ENCODE results near the gene LEO1. TPM values are rescaled to one million over a fixed set of nuclear protein-coding genes. Genes with fewer than 3 reads are reported as not detected.

The LEO1 gene
- total and polyA plus RNA-seq, 2 of the 13 experiments (the other 11 are each of a cell fraction or from before 2014, with no cell fraction given), result 17.0 to 60.3 TPM

DNA sequence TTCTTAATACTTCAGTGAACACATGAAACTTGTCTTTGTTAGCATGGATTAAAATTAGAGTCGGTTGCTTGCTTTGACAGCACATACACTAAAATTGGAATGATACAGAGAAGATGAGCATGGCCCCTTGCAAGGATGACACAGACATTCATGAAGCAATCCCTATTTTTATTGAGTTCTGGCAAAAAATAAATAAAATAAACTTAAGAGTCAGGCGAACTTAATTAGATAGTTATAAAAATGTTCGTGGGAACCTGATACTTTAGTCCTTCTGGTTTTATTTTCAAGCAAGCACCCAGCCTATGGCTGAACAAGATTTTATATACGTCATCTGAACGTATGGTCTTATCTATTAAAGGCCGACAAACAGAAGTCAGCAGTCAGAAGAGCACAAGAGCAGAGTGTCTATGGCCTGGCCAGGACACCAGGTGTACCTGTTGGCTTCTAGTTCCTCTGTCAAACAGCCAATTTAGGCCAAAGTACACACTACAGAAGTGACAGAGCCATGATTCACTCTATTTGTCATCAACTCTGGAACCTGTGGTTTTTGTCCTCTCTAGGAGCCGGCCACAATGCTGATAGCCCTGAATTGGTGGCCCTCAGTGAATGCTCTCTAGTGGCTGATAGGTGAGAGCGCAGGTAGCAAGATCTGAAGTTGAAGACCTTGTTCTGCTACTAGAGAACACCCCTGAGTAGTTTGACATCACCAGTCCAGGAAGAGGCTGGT, 64.3 kb downstream of the LEO1 start (continued):
- TF ChIP-seq TCF12 (IDR thresholded peaks at IDR 0.05), result no peak
- no peak for TF ChIP-seq TCF12 (CRISPR knock-in tag; IDR thresholded peaks at IDR 0.05)
- peak; percentile 82 for TF ChIP-seq ZNF644 (CRISPR knock-in tag; IDR thresholded peaks at IDR 0.05; ENCODE audit: low read depth)
- TF ChIP-seq FOXO1 (CRISPR knock-in tag; IDR thresholded peaks at IDR 0.05), result peak; percentile 35; the same call in 1 of the 2 replicates
- peak; percentile 83 for TF ChIP-seq CREB1 (IDR thresholded peaks at IDR 0.05)
- TF ChIP-seq CREB1 (CRISPR knock-in tag; IDR thresholded peaks at IDR 0.05), result peak; percentile 82
- TF ChIP-seq CEBPG (CRISPR knock-in tag; IDR thresholded peaks at IDR 0.05), result 0 out of 2 replicates have a peak, but pooled peaks have one; percentile 7
- peak; percentile 86 for TF ChIP-seq MIXL1 (CRISPR knock-in tag; IDR thresholded peaks at IDR 0.05)
- TF ChIP-seq ARID3A (IDR thresholded peaks at IDR 0.05; ENCODE audit: low read depth, low read length), result peak; percentile 69
- peak; percentile 62; the same call in 1 of the 3 replicates for TF ChIP-seq MXI1 (IDR thresholded peaks at IDR 0.05; ENCODE audit: borderline replicate concordance, low read depth, low read length)
- TF ChIP-seq TFAP4 (IDR thresholded peaks at IDR 0.05; ENCODE audit: borderline replicate concordance, low read depth), result peak; percentile 50; the same call in 1 of the 2 replicates
- TF ChIP-seq TOE1 (CRISPR knock-in tag; IDR thresholded peaks at IDR 0.05), result 0 out of 2 replicates have a peak, but pooled peaks have one; percentile 32
- TF ChIP-seq, protein P1, sequence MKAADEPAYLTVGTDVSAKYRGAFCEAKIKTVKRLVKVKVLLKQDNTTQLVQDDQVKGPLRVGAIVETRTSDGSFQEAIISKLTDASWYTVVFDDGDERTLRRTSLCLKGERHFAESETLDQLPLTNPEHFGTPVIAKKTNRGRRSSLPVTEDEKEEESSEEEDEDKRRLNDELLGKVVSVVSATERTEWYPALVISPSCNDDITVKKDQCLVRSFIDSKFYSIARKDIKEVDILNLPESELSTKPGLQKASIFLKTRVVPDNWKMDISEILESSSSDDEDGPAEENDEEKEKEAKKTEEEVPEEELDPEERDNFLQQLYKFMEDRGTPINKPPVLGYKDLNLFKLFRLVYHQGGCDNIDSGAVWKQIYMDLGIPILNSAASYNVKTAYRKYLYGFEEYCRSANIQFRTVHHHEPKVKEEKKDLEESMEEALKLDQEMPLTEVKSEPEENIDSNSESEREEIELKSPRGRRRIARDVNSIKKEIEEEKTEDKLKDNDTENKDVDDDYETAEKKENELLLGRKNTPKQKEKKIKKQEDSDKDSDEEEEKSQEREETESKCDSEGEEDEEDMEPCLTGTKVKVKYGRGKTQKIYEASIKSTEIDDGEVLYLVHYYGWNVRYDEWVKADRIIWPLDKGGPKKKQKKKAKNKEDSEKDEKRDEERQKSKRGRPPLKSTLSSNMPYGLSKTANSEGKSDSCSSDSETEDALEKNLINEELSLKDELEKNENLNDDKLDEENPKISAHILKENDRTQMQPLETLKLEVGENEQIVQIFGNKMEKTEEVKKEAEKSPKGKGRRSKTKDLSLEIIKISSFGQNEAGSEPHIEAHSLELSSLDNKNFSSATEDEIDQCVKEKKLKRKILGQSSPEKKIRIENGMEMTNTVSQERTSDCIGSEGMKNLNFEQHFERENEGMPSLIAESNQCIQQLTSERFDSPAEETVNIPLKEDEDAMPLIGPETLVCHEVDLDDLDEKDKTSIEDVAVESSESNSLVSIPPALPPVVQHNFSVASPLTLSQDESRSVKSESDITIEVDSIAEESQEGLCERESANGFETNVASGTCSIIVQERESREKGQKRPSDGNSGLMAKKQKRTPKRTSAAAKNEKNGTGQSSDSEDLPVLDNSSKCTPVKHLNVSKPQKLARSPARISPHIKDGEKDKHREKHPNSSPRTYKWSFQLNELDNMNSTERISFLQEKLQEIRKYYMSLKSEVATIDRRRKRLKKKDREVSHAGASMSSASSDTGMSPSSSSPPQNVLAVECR (CRISPR knock-in tag; IDR thresholded peaks at IDR 0.05; ENCODE audit: borderline replicate concordance), result peak; percentile 56; the same call in 1 of the 2 replicates
- no peak for TF ChIP-seq TP53 (CRISPR knock-in tag; conservative IDR thresholded peaks at IDR 0.05)
- TF ChIP-seq HDAC2 (CRISPR knock-in tag; IDR thresholded peaks at IDR 0.05), result peak; percentile 64; the same call in 1 of the 2 replicates
- TF ChIP-seq MTERF4 (CRISPR knock-in tag; IDR thresholded peaks at IDR 0.05), result no peak
- TF ChIP-seq KAT8 (CRISPR knock-in tag; IDR thresholded peaks at IDR 0.05), result 0 out of 2 replicates have a peak, but pooled peaks have one; percentile 44
- TF ChIP-seq ZBTB3 (CRISPR knock-in tag; IDR thresholded peaks at IDR 0.05; ENCODE audit: borderline replicate concordance, low read depth), result no peak
- TF ChIP-seq SKIL (CRISPR knock-in tag; IDR thresholded peaks at IDR 0.05; ENCODE audit: borderline replicate concordance), result no peak
- no peak for TF ChIP-seq PAF1 (CRISPR knock-in tag; IDR thresholded peaks at IDR 0.05)
- peak; percentile 77; the same call in 1 of the 2 replicates for TF ChIP-seq TBX2 (CRISPR knock-in tag; IDR thresholded peaks at IDR 0.05; ENCODE audit: borderline replicate concordance)

All from HepG2 (cell line).